IMR-90 (cell line): ENCODE data around the gene CADM2. TPM values are rescaled to one million over a fixed set of nuclear protein-coding genes. Genes with fewer than 3 reads are reported as not detected.

Experiments
- ATAC-seq: fragments of 200-7000 bp; cut with Tn5 transposase; 2 replicates; pipeline ENCODE4 v1.9.1; 2020; ENCODE audit warnings: low read depth, mild to moderate bottlenecking, moderate library complexity
- BruUV-seq: library from RNA; stranded (reverse); fragments of 400-500 nt; replicated peaks from 2 replicates; lab custom pipeline; 2021; lab: Mats Ljungman, UMichigan
- CTCF ChIA-PET: fragments of 300-600 bp; formaldehyde crosslinking; extraction: SDS; loops from one replicate; lab custom pipeline; 2021; ENCODE audit warnings: antibody characterized with exemption; lab: Yijun Ruan, JAX
- POLR2A ChIA-PET: fragments of 300-600 bp; sonication (Branson Sonifier 250); formaldehyde crosslinking; loops from one replicate; lab custom pipeline; 2022; ENCODE audit warnings: antibody characterized with exemption; ENCODE audit not compliant: unreplicated experiment; lab: Charles Lee
- DNase-seq: peaks from one replicate; pipeline ENCODE4 v3.0.0; 2013
- H2AFZ ChIP-seq: replicated peaks from 2 replicates; pipeline ENCODE3; 2013; ENCODE audit warnings: low read length, mild to moderate bottlenecking; ENCODE audit not compliant: poor library complexity
- H2AK5ac ChIP-seq: 2 replicates; pipeline ENCODE4 v1.6.1; 2013; ENCODE audit warnings: low read depth, low read length, inconsistent platforms
- H2AK9ac ChIP-seq: replicated peaks from 2 replicates; pipeline ENCODE3; 2013; ENCODE audit warnings: mild to moderate bottlenecking, low read depth, low read length, moderate library complexity; ENCODE audit not compliant: poor library complexity
- H2BK120ac ChIP-seq: 2 replicates; pipeline ENCODE4 v1.6.1; 2013; ENCODE audit warnings: low read depth, low read length, inconsistent platforms
- H2BK15ac ChIP-seq: 3 replicates; pipeline ENCODE4 v1.6.1; 2013; ENCODE audit warnings: low read depth, low read length, inconsistent platforms
- H2BK20ac ChIP-seq: 2 replicates; pipeline ENCODE4 v1.6.1; 2013; ENCODE audit warnings: low read depth, mild to moderate bottlenecking, inconsistent platforms, low read length, moderate library complexity
- H2BK5ac ChIP-seq: 2 replicates; pipeline ENCODE4 v1.6.1; 2013; ENCODE audit warnings: mild to moderate bottlenecking, low read depth, low read length, inconsistent platforms; ENCODE audit not compliant: poor library complexity, severe bottlenecking
- H3K14ac ChIP-seq: replicated peaks from 2 replicates; pipeline ENCODE4 v1.6.1; 2013; ENCODE audit warnings: low read depth, low read length, inconsistent platforms
- H3K18ac ChIP-seq: 2 replicates; pipeline ENCODE4 v1.6.1; 2013; ENCODE audit warnings: low read depth, low read length, control low read depth
- H3K23ac ChIP-seq: 2 replicates; pipeline ENCODE4 v1.6.1; 2013; ENCODE audit warnings: low read depth, low read length, inconsistent platforms
- H3K27ac ChIP-seq: 2 replicates; pipeline ENCODE4 v1.5.1; 2013; ENCODE audit warnings: mild to moderate bottlenecking, control low read depth, low read length; ENCODE audit not compliant: insufficient read depth
- H3K27me3 ChIP-seq: 2 replicates; pipeline ENCODE4 v1.6.1; 2013; ENCODE audit warnings: low read length; ENCODE audit not compliant: control insufficient read depth, insufficient read depth
- H3K36me3 ChIP-seq: 2 replicates; pipeline ENCODE4 v1.6.1; 2013; ENCODE audit warnings: low read length, mixed read lengths; ENCODE audit not compliant: control insufficient read depth, insufficient read depth
- H3K4ac ChIP-seq: 2 replicates; pipeline ENCODE4 v1.6.1; 2013; ENCODE audit warnings: low read depth, low read length, inconsistent platforms
- H3K4me1 ChIP-seq: 2 replicates; pipeline ENCODE4 v1.6.1; 2013; ENCODE audit warnings: low read length, mixed read lengths; ENCODE audit not compliant: control insufficient read depth, insufficient read depth
- H3K4me2 ChIP-seq: 2 replicates; pipeline ENCODE4 v1.6.1; 2013; ENCODE audit warnings: low read depth, mild to moderate bottlenecking, control low read depth, low read length, moderate library complexity
- H3K4me3 ChIP-seq: 2 replicates; pipeline ENCODE4 v1.5.1; 2013; ENCODE audit warnings: low read depth, mild to moderate bottlenecking, control low read depth, low read length, moderate library complexity; ENCODE audit not compliant: insufficient read depth
- H3K56ac ChIP-seq: 2 replicates; pipeline ENCODE4 v1.6.1; 2013; ENCODE audit warnings: low read length, inconsistent platforms; ENCODE audit not compliant: insufficient read depth; ENCODE audit errors: extremely low read depth
- H3K79me1 ChIP-seq, 2 experiments: 2 replicates each; pipeline ENCODE4 v1.6.1; 2013; ENCODE audit warnings: low read length in 2 of 2, inconsistent platforms in 1 of 2, low read depth in 1 of 2
- H3K9ac ChIP-seq: 2 replicates; pipeline ENCODE4 v1.6.1; 2013; ENCODE audit warnings: low read depth, low read length, control low read depth
- H3K9me1 ChIP-seq: 2 replicates; pipeline ENCODE4 v1.6.1; 2013; ENCODE audit warnings: low read length, inconsistent platforms; ENCODE audit not compliant: insufficient read depth
- H3K9me3 ChIP-seq: 2 replicates; pipeline ENCODE4 v1.6.1; 2013; ENCODE audit warnings: low read length; ENCODE audit not compliant: control insufficient read depth, insufficient read depth
- H4K20me1 ChIP-seq: 2 replicates; pipeline ENCODE4 v1.6.1; 2013; ENCODE audit warnings: low read length, inconsistent platforms; ENCODE audit not compliant: insufficient read depth
- H4K5ac ChIP-seq: 2 replicates; pipeline ENCODE4 v1.6.1; 2013; ENCODE audit warnings: mild to moderate bottlenecking, low read depth, low read length, control low read depth
- H4K8ac ChIP-seq, 2 experiments: 2 replicates each; pipeline ENCODE4 v1.6.1; 2013; ENCODE audit warnings: low read depth in 2 of 2, low read length in 2 of 2, control low read depth in 1 of 2, inconsistent platforms in 1 of 2
- H4K91ac ChIP-seq: 2 replicates; pipeline ENCODE4 v1.6.1; 2013; ENCODE audit warnings: low read depth, low read length, inconsistent platforms; ENCODE audit not compliant: insufficient read depth
- CEBPB ChIP-seq: IDR thresholded peaks from 2 replicates; pipeline ENCODE4 v1.6.1; 2012; ENCODE audit warnings: low read depth, low read length, improper control_type of control experiment
- RFX5 ChIP-seq: IDR thresholded peaks from 2 replicates; pipeline ENCODE4 v1.8.0; 2012; ENCODE audit warnings: low read depth, mild to moderate bottlenecking, low read length, moderate library complexity
- WGBS, 2 experiments: methylation state at CpG; one replicate each; pipeline versions ENCODE4 v1.1.5 to v1.1.7; 2013; ENCODE audit warnings: missing lambda C conversion rate in 2 of 2; ENCODE audit not compliant: insufficient read length in 1 of 2; ENCODE audit errors: extremely low coverage in 2 of 2; 5-methylcytosine and 5-hydroxymethylcytosine counted together
- dilution Hi-C: fragments of 300-500 bp; cut with HindIII; formaldehyde crosslinking; loops from one replicate; pipeline ENCODE4 v1.14.3; 2018; ENCODE audit warnings: low sequenced_read_pairs; ENCODE audit not compliant: unreplicated experiment
- in situ Hi-C: fragments of 300-500 bp; cut with MboI; formaldehyde crosslinking; loops from 3 replicates; pipeline ENCODE4 v1.14.3; 2019; ENCODE audit warnings: low sequenced_read_pairs, inconsistent platforms, mixed read lengths
- intact Hi-C: fragments of 100-400 bp; cut with micrococcal nuclease; formaldehyde crosslinking; loops from 2 replicates; pipeline ENCODE4 v1.10.0; 2022
- polyA plus RNA-seq, 3 experiments: library from polyadenylated mRNA; depleted of rRNA; stranded (reverse); fragments of >200 nt; gene quantifications; 2 replicates each; pipeline ENCODE4 v1.2.3, GENCODE V29; 2012; ENCODE audit warnings: low replicate concordance in 1 of 3
- total RNA-seq: library from RNA; depleted of rRNA; stranded (reverse); fragments of >200 nt; gene quantifications from 2 replicates; pipeline ENCODE4 v1.2.3, GENCODE V29; 2012

The CADM2 gene
- total and polyA plus RNA-seq, 2 of the 4 experiments (the other 2 are of a cell fraction) = not detected

- WGBS, 2 experiments = no CpG with 5 or more reads among the region's 8 CpGs
- DNase-seq = peak; percentile 15
- H2BK20ac ChIP-seq = no peak overlapping the region
These were observed 122.6 kb downstream of the CADM2 start for GRCh38 chr3:85081191-85081906.

More at GRCh38 chr3:85081191-85081906, 122.6 kb downstream of the CADM2 start:
- peak; percentile 72 for ATAC-seq
- H3K4me1 ChIP-seq = no peaks in the 10 kb centered on the region
- no peaks in the 10 kb centered on the region for H3K79me1 ChIP-seq
- H2BK15ac ChIP-seq = no peak overlapping the region
- no peak overlapping the region for H3K9ac ChIP-seq
- ChIA-PET CTCF (no interaction called here), POLR2A (no interaction called here)
- no peaks in the 10 kb centered on the region for H4K20me1 ChIP-seq
- H2AK9ac ChIP-seq = no peak overlapping the region
- H2BK5ac ChIP-seq = no peak overlapping the region
- no peak overlapping the region for H3K18ac ChIP-seq
- no peak overlapping the region for H2AFZ ChIP-seq
- no peak overlapping the region for H3K23ac ChIP-seq
- no peak overlapping the region for H3K14ac ChIP-seq
- no peak overlapping the region for H3K27ac ChIP-seq
- in situ Hi-C loops = no loop called here
- no TSS peak for BruUV-seq
- no peaks in the 10 kb centered on the region for H3K36me3 ChIP-seq
- no peak overlapping the region for H4K8ac ChIP-seq
- no peaks in the 10 kb centered on the region for H3K9me3 ChIP-seq
- no peak overlapping the region for H2AK5ac ChIP-seq
- no peak overlapping the region for H4K5ac ChIP-seq
- TF ChIP-seq RFX5 (no peak), CEBPB (peak; percentile 38; the same call in 1 of the 2 replicates)
- no peak overlapping the region; the same call in 1 of the 2 replicates for H3K4me2 ChIP-seq
- intact Hi-C loops = no loop called here
- no peak overlapping the region for H2BK120ac ChIP-seq
- no peaks in the 10 kb centered on the region for H3K27me3 ChIP-seq
- no peaks in the 10 kb centered on the region for H3K9me1 ChIP-seq
- H3K56ac ChIP-seq = no peak overlapping the region
- H4K91ac ChIP-seq = no peak overlapping the region
- H3K4me3 ChIP-seq = no peak overlapping the region
- H3K4ac ChIP-seq = no peak overlapping the region
- dilution Hi-C loops = no loop called here
